ENCODE data around the gene CCDC88C.

The CCDC88C gene

GRCh38 chr14:91373591-91374254 is 43.9 kb downstream of the CCDC88C start:
- H3K4me1 Mint-ChIP-seq (ENCODE audit: low read depth): peaks cover 92% of the 10 kb centered on the region
- H3K36me3 Mint-ChIP-seq (ENCODE audit: low read depth): peaks cover 21% of the 10 kb centered on the region
- no peaks in the 10 kb centered on the region for H3K9me3 Mint-ChIP-seq
- H3K4me3 Mint-ChIP-seq: peak overlapping the region; percentile 75
- no peaks in the 10 kb centered on the region for H3K27me3 Mint-ChIP-seq (ENCODE audit: low read depth)
- H3K27ac Mint-ChIP-seq: peak overlapping the region; percentile 92

GRCh38 chr14:91372671-91373495 is 44.7 kb downstream of the CCDC88C start:
- Mint-ChIP-seq H3K4me3 (peak overlapping the region; percentile 75), H3K4me1 (ENCODE audit: low read depth) (peaks cover 89% of the 10 kb centered on the region), H3K27me3 (ENCODE audit: low read depth) (no peaks in the 10 kb centered on the region), H3K36me3 (ENCODE audit: low read depth) (peaks cover 17% of the 10 kb centered on the region), H3K27ac (peak overlapping the region; percentile 92), H3K9me3 (no peaks in the 10 kb centered on the region)

GRCh38 chr14:91371990-91372375 is 45.6 kb downstream of the CCDC88C start:
- peaks cover 90% of the 10 kb centered on the region for H3K4me1 Mint-ChIP-seq (ENCODE audit: low read depth)

GRCh38 chr14:91371011-91371989 is 46.3 kb downstream of the CCDC88C start:
- Mint-ChIP-seq H3K4me3 (peak overlapping the region; percentile 69), H3K36me3 (ENCODE audit: low read depth) (peaks cover 15% of the 10 kb centered on the region)

More at GRCh38 chr14:91371990-91372375, 45.6 kb downstream of the CCDC88C start:
- Mint-ChIP-seq H3K9me3 (no peaks in the 10 kb centered on the region), H3K27me3 (ENCODE audit: low read depth) (no peaks in the 10 kb centered on the region), H3K27ac (peak overlapping the region; percentile 92), H3K4me3 (peak overlapping the region; percentile 75), H3K36me3 (ENCODE audit: low read depth) (peaks cover 16% of the 10 kb centered on the region)

GRCh38 chr14:91369628-91370445 is 47.8 kb downstream of the CCDC88C start:
- Mint-ChIP-seq H3K36me3 (ENCODE audit: low read depth) (peaks cover 13% of the 10 kb centered on the region), H3K9me3 (no peaks in the 10 kb centered on the region), H3K4me3 (peak overlapping the region; percentile 69), H3K27ac (peak overlapping the region; percentile 92), H3K27me3 (ENCODE audit: low read depth) (no peaks in the 10 kb centered on the region), H3K4me1 (ENCODE audit: low read depth) (peaks cover 91% of the 10 kb centered on the region)

More at GRCh38 chr14:91371011-91371989, 46.3 kb downstream of the CCDC88C start:
- Mint-ChIP-seq H3K9me3 (no peaks in the 10 kb centered on the region), H3K27ac (peak overlapping the region; percentile 87), H3K27me3 (ENCODE audit: low read depth) (no peaks in the 10 kb centered on the region), H3K4me1 (ENCODE audit: low read depth) (peaks cover 91% of the 10 kb centered on the region)

GRCh38 chr14:91368776-91369416 is 48.7 kb downstream of the CCDC88C start:
- Mint-ChIP-seq H3K4me1 (ENCODE audit: low read depth) (peaks cover 86% of the 10 kb centered on the region), H3K27me3 (ENCODE audit: low read depth) (no peaks in the 10 kb centered on the region), H3K27ac (peak overlapping the region; percentile 75), H3K9me3 (no peaks in the 10 kb centered on the region), H3K36me3 (ENCODE audit: low read depth) (peaks cover 10% of the 10 kb centered on the region), H3K4me3 (peak overlapping the region; percentile 60)

- no peaks in the 10 kb centered on the region for H3K27me3 Mint-ChIP-seq (ENCODE audit: low read depth)
- peaks cover 10% of the 10 kb centered on the region for H3K36me3 Mint-ChIP-seq (ENCODE audit: low read depth)
- H3K27ac Mint-ChIP-seq: peak overlapping the region; percentile 88
- H3K4me1 Mint-ChIP-seq (ENCODE audit: low read depth): peaks cover 75% of the 10 kb centered on the region
- no peaks in the 10 kb centered on the region for H3K9me3 Mint-ChIP-seq
- peak overlapping the region; percentile 68 for H3K4me3 Mint-ChIP-seq
Observed at GRCh38 chr14:91367173-91368171, 50.1 kb downstream of the CCDC88C start.

GRCh38 chr14:91366749-91367148 is 50.9 kb downstream of the CCDC88C start:
- peak overlapping the region; percentile 68 for H3K4me3 Mint-ChIP-seq
- H3K27ac Mint-ChIP-seq: peak overlapping the region; percentile 88
- peaks cover 72% of the 10 kb centered on the region for H3K4me1 Mint-ChIP-seq (ENCODE audit: low read depth)
- no peaks in the 10 kb centered on the region for H3K9me3 Mint-ChIP-seq
- H3K36me3 Mint-ChIP-seq (ENCODE audit: low read depth): peaks cover 10% of the 10 kb centered on the region
- no peaks in the 10 kb centered on the region for H3K27me3 Mint-ChIP-seq (ENCODE audit: low read depth)

GRCh38 chr14:91365552-91365951 is 52.1 kb downstream of the CCDC88C start:
- Mint-ChIP-seq H3K4me1 (ENCODE audit: low read depth) (peaks cover 61% of the 10 kb centered on the region), H3K27me3 (ENCODE audit: low read depth) (no peaks in the 10 kb centered on the region), H3K36me3 (ENCODE audit: low read depth) (peaks cover 11% of the 10 kb centered on the region), H3K4me3 (no peak overlapping the region), H3K9me3 (no peaks in the 10 kb centered on the region), H3K27ac (peak overlapping the region; percentile 31)

GRCh38 chr14:91364524-91365270 is 52.9 kb downstream of the CCDC88C start:
- no peak overlapping the region for H3K27ac Mint-ChIP-seq
- peaks cover 11% of the 10 kb centered on the region for H3K36me3 Mint-ChIP-seq (ENCODE audit: low read depth)
- H3K27me3 Mint-ChIP-seq (ENCODE audit: low read depth): no peaks in the 10 kb centered on the region

GRCh38 chr14:91363776-91364523 is 53.7 kb downstream of the CCDC88C start:
- H3K9me3 Mint-ChIP-seq: no peaks in the 10 kb centered on the region
- no peaks in the 10 kb centered on the region for H3K27me3 Mint-ChIP-seq (ENCODE audit: low read depth)
- peaks cover 14% of the 10 kb centered on the region for H3K36me3 Mint-ChIP-seq (ENCODE audit: low read depth)
- peaks cover 54% of the 10 kb centered on the region for H3K4me1 Mint-ChIP-seq (ENCODE audit: low read depth)
- no peak overlapping the region for H3K4me3 Mint-ChIP-seq
- no peak overlapping the region for H3K27ac Mint-ChIP-seq

More at GRCh38 chr14:91364524-91365270, 52.9 kb downstream of the CCDC88C start:
- peaks cover 55% of the 10 kb centered on the region for H3K4me1 Mint-ChIP-seq (ENCODE audit: low read depth)
- no peak overlapping the region for H3K4me3 Mint-ChIP-seq
- no peaks in the 10 kb centered on the region for H3K9me3 Mint-ChIP-seq
